NOMO-1 (cell line): ENCODE data around the gene ARHGAP31.

Experiments used
- DNase-seq, 2 experiments: peaks; one replicate each; lab custom pipeline; 2025; ENCODE audit not compliant: unreplicated experiment in 2 of 2; lab: John Stamatoyannopoulos, UW

The ARHGAP31 gene

DNA sequence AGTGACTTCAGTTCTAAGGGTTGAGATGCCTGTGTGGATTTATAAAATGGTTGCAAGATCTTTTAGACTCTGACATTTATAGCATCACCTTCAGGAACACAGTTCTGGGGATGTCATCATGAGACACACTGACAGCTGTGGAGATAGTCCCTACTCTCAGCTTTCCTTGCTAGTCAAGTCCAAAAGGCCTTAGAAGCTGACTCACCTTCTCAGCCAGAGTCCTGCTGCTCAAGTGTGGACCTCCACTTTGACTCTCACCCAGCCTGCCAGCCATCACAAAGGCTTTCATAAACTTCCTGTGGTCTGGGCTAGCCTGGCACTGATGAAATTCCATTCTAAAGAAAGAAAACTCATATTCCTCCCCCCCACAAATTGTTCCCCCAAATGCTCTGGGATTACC, 124.5 kb downstream of the ARHGAP31 start:
- no peak for DNase-seq

DNA sequence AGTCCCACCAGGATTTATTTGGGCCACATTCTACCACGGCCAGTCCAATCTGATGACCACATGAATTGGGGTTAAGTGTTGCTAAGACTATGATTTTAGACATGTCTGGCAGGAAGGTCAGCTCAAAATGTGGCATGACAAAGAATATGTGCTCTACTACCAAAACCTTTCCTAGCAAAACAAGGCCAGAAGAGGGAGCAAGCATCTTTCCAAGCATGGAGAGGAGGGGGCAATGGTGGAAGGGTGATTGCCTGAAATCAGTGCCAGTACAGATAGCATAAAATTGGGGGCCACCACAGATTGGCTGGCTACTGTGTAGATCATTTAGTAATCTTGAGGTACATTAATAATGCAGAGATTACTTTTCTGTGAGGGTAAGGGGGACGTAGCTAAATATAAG, 126.0 kb downstream of the ARHGAP31 start:
- no peak for DNase-seq

DNA sequence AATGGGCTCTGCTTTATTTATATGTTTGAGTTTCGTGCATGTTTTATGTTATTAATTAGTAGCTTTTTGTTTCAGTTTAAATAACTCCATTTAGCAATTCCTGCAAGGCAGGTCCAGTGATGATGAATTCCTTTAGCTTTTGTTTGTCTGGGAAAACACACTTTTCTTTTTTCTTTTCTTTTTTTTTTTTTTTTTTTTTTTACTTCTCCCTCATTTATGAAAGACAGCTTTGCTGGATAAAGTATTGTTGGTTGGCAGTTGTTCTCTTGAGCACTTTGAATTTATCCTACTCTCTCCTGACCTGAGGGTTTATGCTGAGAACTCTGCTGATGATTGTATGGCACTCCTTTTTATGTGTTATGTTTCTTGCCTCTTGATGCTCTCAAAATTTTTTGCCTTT, 133.5 kb downstream of the ARHGAP31 start:
- no peak for DNase-seq

DNA sequence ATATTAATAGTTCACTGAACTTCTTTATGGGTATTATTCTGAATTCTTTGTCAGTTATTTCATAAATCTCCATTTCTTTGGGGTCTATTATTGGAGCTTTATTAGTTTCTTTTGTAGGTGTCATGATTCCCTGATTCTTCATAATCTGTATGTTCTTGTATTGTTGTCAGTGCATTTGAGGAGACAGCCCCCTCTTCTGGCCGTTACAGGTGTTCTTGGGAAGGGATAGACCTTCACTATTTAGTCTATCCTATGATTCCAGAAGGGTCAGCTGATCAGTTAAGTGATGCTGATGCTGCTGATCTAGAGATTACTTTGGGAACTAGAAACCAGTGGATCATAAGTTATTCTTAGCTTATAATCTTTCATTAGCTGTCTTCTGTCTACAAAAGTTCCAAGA, 134.4 kb downstream of the ARHGAP31 start:
- no peak for DNase-seq

DNA sequence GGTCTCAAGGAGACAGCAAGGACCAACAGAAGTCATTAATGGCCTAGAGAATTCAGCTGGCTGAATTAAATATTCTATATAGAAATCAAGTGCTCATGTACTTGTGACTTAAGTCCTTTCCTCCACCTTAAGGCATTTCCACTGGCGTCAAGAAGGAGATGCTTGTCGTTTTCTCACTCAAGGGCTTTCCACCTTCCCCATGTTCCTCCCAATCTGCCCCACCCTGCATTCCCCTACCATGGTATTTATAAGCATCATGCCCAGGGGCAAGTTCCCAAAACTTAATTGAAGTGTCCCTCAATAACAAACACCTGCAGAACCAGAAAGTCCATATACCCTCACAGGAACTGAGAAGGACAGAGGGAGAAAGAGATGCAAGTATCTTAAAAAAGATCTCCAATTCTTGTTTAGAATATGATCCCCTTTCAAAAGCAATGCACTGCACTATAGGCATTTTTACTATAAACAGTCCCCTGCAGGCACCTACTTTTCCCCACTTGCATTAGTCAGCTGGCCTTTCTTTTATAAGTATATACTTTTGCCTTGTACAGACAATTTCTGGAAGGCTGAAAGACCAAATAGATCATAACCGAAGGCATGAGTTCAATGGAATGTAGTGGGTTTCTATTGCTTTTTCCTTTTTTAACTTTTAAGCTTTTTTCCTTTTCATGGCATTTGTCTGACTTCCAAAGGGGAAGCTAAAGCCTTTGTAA, 139.6 kb downstream of the ARHGAP31 start:
- no peak for DNase-seq

DNA sequence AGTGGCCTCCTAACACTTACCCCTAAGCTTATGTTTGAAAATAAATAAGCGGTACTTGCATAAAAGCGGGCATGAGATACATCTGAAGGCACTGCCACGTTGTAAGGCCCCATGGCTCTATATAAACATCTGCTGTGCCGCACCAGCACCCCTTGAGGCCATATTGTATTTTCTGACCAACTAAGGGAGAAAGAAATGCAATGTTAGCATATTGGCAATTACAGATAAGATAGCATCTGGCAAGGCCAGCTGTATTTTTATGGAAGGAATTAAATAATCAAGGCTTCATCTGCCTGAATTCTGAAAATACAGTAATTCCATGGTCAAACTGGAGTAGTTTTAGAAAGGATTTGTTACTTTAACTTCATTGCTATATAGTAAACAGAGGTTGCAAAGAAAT, 140.5 kb downstream of the ARHGAP31 start:
- DNase-seq: no peak

DNA sequence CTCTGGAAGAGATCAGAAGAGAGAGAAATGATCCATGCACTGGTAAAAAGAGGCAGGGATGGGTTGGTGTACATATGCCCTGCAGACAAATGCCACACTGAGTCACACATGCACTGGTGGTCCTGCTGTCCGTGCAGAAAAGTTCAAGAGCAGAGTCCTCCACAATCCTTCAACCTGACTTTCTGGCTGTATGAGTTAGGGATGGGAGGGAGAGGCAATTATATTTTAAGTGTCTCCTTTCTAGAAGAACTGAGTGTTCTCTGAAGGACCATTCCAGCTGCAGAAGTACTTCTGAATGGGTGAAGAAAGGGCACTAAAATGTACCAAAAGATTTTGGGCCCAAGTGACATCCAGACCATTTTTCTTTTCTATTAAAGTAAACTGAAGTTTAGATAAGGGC, 142.8 kb downstream of the ARHGAP31 start:
- no peak for DNase-seq

DNA sequence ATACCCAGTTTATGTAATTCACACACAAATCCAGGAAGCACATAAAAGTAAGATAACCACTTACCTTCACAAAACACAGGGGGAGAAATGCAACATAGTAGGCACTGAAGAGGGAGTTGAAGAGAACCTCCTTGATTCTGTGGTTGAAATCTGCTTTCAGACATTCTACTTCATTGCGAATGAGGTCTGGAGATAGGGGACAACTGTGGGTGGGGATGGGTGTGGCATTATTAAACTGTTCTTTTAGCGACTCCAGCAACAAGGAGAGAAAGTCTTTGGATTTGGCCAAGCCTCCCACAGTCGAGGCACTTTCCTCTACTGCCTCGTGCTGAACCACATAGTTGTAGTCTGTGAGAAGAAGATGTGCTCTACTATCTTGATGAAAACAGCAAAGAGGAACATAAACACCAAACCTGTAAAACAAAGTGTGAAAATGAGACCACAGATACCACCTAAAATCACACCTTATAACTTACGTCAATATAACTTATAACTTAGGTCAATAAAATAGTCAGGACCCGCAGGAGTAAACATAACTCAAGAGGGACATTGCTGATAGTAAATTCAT, 143.6 kb downstream of the ARHGAP31 start:
- DNase-seq: no peak

DNA sequence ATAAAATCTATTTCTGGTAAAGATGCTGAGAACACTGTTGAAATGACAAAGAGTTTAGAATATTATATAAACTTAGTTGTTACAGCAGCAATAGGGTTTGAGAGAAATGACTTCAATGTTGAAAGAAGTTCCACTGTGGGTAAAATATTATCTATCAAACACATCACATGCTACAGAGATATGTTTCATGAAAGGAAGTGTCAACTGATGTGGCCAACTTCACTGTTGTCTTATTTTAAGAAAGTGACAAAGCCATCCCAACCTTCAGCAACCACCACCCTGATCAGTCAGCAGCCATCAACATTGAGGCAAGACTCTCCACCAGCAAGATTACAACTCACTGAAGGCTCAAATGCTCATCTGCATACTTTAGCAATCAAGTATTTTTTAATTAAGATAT, 149.0 kb downstream of the ARHGAP31 start:
- no peak for DNase-seq

DNA sequence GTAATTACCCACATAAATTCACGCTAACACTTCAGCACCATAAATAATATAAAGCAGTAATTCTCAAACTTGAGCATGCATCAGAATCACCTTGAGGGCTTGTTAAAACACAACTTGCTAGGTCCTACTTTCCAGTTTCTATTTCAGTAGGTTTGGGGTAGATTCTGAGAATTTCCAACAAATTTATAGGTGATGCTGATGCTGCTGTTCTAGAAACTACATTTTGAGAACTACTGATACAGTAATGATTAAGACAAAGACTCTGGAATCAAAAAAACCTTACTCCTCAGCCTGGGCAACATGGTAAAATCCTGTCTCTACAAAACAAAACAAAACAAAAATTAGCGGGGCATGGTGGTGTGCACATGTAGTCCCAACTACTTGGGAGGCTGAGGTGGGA, 150.4 kb downstream of the ARHGAP31 start:
- DNase-seq: no peak

DNA sequence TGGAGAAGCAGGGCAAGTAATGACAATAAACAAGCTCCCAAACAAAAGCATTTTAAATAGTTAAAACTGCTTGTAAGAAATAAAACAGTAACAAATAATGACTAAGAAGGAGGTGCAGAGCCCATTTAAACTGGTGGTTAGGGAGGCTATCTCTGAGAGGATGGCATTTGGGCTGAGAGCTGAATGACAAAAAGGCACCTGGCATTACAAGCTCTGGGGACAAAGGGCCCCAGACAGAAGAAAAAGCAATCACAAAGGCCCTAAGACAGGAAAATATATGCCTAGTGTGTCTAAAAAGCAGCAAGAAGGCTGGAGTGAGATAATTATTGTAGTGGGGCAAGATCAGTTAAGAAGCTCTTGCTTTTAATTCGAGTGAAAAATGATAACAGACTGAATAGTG, 159.6 kb downstream of the ARHGAP31 start:
- no peak for DNase-seq

DNA sequence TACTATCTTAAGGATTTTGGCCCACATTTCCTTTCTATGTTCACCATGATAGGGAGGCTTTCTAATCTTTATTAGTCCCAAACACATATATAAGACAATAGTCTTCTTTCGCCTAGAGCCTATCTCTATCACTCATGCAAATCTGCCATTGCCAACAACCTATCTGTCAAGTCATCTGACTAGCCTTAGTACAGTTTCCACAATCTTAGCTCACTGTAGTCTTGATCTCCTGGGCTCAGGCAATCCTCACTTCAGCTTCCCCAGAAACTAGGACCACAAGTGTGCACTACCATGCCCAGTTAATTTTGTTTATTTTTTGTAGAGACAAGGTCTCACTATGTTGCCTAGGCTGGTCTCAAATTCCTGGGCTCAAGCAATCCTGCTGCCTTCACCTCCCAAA, 162.3 kb downstream of the ARHGAP31 start:
- no peak for DNase-seq

DNA sequence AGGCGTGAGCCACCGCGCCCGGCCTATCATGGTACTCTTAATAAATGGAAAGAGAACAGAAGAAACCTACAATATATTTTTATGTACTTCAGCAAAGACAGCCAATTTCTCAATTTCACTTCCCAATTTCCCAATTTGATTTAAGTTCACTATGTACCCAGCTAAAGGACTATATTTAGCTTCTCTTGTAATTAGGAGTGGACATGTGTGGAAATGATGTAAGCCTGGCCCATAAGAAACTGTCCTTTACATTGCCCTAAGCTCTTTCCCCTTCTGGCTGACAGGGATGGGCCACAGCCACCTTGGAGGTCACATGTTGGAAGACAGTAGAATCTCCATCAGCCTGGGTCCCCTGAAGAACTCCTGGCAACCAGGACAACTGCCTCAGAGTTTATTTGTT, 163.1 kb downstream of the ARHGAP31 start:
- peak; percentile 63 to 88 for DNase-seq

DNA sequence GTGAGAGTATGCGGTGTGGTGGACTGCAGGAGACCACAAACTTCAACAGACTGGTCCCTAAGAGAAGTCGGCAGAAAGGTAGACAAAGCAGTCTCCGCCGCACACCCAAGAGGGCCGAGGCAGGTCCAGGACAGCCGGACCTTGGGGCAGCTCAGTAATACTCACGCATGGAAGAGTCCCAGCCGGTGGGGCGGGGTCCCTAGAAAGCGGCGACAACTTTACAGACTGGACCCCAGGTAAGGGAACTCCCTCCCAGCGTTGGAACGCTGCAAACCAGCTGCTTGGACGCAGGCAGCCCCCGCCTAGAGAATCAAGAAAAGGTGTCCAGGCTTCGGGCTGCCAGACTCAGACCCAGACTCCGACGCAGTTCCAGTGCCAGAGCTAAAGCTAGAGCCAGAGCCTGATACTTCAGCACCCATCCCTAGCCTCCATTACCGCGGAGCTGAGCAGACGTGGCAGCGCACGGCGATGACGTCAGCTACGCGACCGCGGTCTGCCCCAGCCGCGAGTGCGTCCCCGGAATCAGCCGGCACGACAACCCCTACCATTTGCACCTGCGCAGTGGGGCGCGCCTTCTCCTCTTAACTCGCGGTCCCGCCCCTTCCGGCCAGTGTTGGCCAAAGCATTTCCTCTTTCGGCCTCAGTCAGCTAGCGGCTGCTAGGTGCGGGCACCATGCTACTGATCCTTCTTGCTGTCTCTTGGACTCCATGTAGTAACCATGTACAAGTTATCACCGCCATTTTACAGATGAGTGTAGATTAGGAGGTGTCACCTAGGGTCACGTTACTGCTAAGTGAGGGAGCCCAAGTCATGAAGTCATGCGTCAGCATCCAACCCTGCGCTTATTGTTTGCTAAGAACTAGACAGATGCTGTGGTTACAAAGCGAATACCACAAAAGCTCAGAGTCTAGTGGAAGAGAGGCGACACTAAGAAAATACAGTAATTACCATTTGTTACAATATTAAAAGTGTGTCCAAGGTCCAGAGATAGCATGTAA, 169.3 kb downstream of the ARHGAP31 start, which contains the start of gene TMEM39A:
TSS of gene TMEM39A (minus strand) at position 445 of the 999 bp plus-strand sequence. CDS start 1,541 bp downstream, outside the sequence.
- peak; percentile 98 to 99 for DNase-seq

DNA sequence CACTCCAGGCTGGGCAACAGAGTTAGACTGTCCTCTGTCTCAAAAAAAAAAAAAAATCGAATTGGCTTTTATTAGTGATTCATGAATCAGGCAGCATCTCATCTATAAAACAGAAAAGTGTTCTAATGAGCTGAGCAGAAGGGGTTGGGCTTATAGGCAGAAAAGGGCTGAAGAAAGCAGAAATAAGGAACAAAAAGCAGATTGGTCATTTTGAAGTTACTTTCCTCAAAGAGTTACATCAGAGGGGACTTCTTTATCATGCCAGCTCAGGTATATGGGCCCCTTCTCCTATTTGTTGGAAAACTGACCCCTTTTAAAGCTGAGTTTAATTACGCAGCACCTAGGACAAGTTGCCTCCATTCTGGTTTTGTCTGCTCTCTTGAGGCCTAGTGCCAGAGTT, 173.9 kb downstream of the ARHGAP31 start:
- peak; percentile 62 to 77 for DNase-seq

DNA sequence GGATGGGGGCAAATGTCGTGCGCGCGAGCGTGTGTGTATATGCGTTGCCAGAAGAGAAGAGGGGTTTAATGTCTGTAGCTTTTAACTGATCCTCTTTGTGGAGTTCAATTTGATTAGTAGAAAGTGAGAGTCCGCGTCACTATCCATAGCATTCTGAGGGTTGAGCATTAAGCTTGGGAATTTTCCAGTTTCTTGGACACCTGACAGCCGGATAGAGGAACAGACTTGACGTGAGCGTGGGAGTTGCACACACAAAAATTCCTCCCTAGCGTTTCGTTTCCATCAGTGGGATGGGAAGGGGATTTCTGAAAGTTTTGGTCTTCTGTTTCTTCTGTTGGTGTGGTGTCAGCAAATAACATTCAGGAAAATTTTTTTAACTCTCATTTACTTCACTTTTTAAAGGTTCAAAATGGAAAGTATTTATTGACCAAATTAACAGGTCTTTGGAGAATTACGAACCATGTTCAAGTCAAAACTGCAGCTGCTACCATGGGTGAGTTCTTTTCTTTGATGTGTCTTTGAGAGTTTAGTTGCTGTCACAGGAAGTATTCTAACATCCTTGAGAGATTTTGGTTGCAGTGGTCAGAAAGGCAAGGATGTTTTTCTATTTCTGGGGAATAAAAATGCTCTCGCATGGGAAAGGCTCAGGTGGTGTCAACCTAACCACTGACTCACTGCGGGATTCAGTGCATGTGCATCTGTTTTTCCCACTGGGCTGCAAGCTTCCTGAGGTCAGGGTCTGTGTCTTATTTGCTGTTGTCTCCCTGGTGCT, 175.4 kb downstream of the ARHGAP31 start:
- DNase-seq: no peak
